HFF-Myc (cell line): Measurements from ENCODE around the gene SAGE1.
"Not testable (repeated sequence)": the region's sequence is repeated elsewhere in the genome, so short reads cannot be mapped to it uniquely, and the experiment has no call there.

Source experiments
- DNase-seq: peaks from one replicate; pipeline ENCODE4 v3.0.0-alpha.2; 2011; ENCODE audit warnings: low read depth; ENCODE audit errors: extremely low read depth
- H3K4me3 ChIP-seq: replicated peaks from 2 replicates; pipeline ENCODE4 v1.5.1; 2011; ENCODE audit warnings: low read depth, mild to moderate bottlenecking, control low read depth, low read length
- TF ChIP-seq, protein P1 (sequence below): IDR thresholded peaks from 2 replicates; pipeline ENCODE4 v1.5.1; 2012; ENCODE audit warnings: mild to moderate bottlenecking, low read depth, low read length, control low read depth; ENCODE audit errors: missing control alignments

SAGE1 gene, protein sequence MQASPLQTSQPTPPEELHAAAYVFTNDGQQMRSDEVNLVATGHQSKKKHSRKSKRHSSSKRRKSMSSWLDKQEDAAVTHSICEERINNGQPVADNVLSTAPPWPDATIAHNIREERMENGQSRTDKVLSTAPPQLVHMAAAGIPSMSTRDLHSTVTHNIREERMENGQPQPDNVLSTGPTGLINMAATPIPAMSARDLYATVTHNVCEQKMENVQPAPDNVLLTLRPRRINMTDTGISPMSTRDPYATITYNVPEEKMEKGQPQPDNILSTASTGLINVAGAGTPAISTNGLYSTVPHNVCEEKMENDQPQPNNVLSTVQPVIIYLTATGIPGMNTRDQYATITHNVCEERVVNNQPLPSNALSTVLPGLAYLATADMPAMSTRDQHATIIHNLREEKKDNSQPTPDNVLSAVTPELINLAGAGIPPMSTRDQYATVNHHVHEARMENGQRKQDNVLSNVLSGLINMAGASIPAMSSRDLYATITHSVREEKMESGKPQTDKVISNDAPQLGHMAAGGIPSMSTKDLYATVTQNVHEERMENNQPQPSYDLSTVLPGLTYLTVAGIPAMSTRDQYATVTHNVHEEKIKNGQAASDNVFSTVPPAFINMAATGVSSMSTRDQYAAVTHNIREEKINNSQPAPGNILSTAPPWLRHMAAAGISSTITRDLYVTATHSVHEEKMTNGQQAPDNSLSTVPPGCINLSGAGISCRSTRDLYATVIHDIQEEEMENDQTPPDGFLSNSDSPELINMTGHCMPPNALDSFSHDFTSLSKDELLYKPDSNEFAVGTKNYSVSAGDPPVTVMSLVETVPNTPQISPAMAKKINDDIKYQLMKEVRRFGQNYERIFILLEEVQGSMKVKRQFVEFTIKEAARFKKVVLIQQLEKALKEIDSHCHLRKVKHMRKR

DNA sequence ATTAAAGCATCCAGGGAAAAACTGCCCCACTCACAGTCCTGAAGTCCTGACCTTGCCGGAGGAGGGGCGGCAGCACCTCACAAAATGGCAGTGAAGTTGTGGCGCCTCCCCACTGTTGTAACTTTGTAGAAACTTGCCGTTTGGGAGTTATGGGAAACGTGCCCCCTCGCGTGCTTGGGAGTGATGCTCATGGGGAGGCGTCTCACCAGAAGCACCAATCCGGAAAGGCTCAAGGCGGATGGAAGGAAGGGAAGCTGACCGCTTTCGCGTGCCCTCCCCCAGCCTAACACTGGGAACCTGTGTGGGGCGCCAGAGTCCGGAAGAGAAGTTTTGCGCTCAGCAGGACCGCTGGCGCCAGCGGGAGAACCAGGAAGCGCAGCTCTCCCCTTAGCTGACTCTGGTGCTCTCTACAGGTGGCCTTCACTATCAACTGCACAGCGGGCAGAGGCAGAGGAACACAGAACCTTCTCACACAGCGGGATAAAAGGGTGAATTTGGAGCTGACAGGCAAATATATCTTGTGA, at the start of gene SAGE1, which contains the start of gene CT45A10:
Gene SAGE1, plus strand, starts transcription at position 423 of the 524 bp plus-strand sequence. CDS start 2,527 bp downstream, outside the sequence.
Gene CT45A10, minus strand, starts transcription at position 151 of the 524 bp plus-strand sequence. CDS start 8,100 bp downstream, outside the sequence.
- no peak within 1 kb of the TSS for H3K4me3 ChIP-seq
- no peak for DNase-seq
- TF ChIP-seq, protein P1, sequence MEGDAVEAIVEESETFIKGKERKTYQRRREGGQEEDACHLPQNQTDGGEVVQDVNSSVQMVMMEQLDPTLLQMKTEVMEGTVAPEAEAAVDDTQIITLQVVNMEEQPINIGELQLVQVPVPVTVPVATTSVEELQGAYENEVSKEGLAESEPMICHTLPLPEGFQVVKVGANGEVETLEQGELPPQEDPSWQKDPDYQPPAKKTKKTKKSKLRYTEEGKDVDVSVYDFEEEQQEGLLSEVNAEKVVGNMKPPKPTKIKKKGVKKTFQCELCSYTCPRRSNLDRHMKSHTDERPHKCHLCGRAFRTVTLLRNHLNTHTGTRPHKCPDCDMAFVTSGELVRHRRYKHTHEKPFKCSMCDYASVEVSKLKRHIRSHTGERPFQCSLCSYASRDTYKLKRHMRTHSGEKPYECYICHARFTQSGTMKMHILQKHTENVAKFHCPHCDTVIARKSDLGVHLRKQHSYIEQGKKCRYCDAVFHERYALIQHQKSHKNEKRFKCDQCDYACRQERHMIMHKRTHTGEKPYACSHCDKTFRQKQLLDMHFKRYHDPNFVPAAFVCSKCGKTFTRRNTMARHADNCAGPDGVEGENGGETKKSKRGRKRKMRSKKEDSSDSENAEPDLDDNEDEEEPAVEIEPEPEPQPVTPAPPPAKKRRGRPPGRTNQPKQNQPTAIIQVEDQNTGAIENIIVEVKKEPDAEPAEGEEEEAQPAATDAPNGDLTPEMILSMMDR, result no peak

DNA sequence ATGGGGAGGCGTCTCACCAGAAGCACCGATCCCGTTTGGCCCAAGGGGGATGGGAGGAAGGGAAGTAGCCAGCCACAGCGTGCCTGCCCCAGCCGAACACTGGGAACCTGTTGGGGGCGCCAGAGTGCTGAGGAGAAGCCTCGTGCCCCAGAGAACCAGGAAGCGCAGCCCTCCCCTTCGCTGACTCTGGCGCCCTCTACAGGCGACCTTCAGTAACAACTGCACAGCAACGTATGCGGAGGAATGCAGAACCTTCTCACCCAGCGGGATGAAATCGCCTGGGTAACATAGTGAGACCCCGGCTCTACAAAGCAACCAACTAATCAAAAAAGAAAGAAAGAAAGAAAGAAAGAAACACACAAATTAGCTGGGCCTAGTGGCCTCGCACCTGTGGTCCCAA, 39.1 kb upstream of the SAGE1 start, which contains the start of gene CT45A8:
Gene CT45A8, minus strand, starts transcription at position 101 of the 400 bp plus-strand sequence. CDS start 3,755 bp downstream, outside the sequence.
- H3K4me3 ChIP-seq, DNase-seq: not testable (repeated sequence)

DNA sequence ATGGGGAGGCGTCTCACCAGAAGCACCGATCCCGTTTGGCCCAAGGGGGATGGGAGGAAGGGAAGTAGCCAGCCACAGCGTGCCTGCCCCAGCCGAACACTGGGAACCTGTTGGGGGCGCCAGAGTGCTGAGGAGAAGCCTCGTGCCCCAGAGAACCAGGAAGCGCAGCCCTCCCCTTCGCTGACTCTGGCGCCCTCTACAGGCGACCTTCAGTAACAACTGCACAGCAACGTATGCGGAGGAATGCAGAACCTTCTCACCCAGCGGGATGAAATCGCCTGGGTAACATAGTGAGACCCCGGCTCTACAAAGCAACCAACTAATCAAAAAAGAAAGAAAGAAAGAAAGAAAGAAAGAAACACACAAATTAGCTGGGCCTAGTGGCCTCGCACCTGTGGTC, 21.8 kb upstream of the SAGE1 start, which contains the start of gene CT45A9:
Gene CT45A9, minus strand, starts transcription at position 101 of the 400 bp plus-strand sequence. CDS start 3,751 bp downstream, outside the sequence.
- H3K4me3 ChIP-seq, DNase-seq: not testable (repeated sequence)

DNA sequence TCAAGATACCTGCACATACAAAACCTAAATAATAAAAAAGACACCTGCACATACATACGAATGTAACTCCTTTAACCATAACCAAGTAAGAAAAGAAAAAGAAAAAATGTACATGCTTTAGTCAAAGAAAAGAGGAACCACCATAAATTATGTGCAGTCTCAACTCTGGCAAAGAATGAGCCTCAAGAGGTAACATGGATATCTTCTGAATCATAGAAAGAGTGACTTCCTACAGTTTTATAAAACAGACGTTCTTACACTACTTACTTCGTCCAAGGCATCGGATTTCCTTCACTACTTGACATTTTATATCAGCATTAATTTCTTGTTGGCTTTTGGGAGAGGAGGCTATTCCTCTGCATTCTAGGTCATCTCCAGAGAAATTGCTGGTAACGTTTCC, 10.8 kb upstream of the SAGE1 start:
- DNase-seq, H3K4me3 ChIP-seq: not testable (repeated sequence)

DNA sequence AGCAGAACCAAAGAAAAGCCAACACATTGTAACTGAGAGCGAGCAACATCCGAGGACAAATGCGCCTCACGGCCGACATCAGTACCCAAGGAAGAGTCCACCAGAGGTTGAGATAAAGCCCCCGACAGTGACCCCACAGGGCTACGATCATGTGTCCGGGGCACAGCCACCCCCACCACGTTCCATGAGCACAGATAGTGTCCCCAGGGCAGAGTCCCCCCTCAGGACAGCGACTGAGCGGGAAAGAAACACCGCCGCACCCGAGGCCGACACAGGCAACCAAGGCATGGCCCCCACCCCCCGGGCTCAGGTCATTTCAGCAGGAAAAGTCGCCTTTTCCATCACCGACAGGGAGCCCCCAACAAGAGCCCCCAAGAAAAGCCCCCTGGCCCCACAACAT, 5.3 kb upstream of the SAGE1 start:
- not testable (repeated sequence) for H3K4me3 ChIP-seq, DNase-seq

DNA sequence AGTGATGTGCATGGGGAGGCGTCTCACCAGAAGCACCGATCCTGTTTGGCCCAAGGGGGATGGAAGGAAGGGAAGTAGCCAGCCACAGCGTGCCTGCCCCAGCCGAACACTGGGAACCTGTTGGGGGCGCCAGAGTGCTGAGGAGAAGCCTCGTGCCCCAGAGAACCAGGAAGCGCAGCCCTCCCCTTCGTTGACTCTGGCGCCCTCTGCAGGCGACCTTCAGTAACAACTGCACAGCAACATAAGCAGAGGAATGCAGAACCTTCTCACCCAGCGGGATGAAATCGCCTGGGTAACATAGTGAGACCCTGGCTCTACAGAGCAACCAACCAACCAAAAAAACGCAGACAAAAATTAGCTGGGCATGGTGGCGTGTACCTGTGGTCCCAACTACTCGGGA, 4.5 kb upstream of the SAGE1 start:
- H3K4me3 ChIP-seq, DNase-seq: not testable (repeated sequence)
- TF ChIP-seq, protein P1, result peak; percentile 12

DNA sequence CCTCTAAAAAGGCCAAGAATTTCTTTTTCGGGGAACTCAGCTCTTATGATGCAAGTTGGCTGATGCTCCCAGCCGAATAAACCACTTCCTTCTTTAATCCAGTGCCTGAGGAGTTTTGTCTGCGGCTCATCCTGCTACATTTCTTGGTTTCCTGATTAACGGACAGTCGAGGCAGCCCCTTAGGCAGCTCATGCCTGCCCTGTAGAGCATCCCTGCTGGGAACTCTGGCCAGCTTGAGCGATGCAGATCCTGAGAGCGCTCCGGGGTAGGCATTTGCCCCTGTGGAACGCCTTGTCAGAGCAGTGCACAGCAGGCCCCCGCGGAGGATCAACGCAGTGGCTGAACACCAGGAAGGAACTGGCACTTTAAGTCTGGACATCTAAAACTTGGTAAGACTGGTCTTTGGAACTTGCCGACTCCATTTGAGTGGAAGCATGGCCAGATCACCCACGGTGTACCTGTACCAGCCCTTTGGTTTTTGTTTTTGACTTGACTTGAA, 3.4 kb upstream of the SAGE1 start:
- TF ChIP-seq, protein P1, result no peak
- DNase-seq, result no peak
- no peak overlapping the region for H3K4me3 ChIP-seq

DNA sequence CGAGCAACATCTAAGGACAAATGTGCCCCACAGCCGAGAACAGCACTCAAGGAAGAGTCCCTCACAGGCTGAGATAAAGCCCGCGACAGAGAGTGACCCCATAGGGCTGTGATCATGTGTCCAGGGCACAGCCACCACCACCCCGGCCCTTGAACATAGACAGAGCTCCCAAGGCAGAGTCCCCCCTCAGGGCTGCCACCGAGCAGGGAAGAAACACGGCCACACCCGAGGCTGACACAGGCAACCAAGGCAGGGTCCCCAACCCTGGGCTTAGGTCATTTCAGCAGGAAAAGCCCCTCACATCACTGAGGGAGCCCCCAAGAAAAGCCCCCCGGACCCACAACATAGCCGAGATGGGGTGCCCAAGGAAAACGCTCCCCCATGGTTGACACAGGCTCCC, 735 bp upstream of the SAGE1 start:
- no peak overlapping the region for H3K4me3 ChIP-seq
- TF ChIP-seq, protein P1, result no peak
- no peak for DNase-seq
